ENCODE data around the gene PGAM4.
"Not testable (repeated sequence)": the region's sequence is repeated elsewhere in the genome, so short reads cannot be mapped to it uniquely, and the experiment has no call there.

Gene PGAM4

DNA sequence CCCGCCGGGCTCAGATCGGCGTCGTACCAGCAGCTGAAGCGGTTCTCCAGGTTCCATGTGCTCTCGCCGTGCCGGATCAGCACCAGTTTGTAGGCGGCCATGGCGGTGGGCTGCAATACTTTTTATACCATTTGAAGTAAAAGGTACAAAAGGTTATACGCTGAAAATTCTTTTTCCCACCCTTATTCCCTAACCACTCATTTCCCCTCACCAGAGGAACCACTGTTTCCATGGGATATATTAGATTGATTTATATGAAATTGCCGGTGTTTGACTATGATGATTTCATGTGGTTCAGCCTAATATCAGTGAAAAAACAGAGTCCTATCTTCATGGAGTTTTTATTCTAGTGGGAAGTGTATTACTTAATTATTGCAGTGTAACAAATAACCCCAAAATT, at the start of gene PGAM4:
PGAM4 (minus strand) TSS at position 101 of the 400 bp plus-strand sequence; CDS start at position 101, 0 bp downstream.
- DNase-seq (ENCODE audit: low read depth in 2 of 3, low spot score in 2 of 3) = no peak

DNA sequence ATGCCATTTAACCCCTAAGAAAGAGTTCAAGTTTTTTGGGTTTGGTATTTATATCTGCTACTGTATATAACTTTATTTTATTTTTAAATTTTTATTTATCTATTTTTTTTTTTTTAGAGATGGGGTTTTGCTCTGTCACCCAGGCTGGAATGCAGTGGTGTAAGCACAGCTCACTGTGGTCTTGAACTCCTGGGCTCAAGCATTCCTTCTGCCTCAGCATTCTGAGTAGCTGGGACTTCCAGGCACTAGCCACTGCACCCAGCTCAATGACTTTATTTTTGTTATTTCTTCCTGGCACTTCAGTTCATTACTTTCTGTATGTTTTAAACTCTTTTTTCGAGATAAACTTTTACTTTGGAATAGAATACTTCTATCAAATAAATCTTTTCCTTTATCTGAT, 42.4 kb upstream of the PGAM4 start:
- DNase-seq (ENCODE audit: low read depth in 2 of 3, low spot score in 2 of 3) = no peak

DNA sequence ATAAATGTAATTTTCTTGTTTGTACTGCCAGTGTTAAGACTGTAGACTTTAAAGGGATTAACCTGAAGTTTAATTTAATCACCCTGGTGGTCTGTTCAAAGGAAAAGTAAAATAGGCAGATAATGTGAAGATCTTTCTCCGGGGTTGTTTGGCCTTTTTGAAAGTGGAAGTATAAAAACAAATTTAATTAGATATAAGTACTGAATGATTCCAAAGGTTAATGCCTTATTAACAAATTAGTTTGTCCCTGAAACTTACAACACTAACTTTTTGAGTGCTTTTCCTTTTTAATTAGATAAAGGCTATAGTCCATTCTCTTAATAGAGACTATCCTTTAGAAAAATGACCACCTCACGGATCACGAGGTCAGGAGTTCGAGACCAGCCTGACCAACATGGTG, 10.4 kb upstream of the PGAM4 start:
- no peak for DNase-seq (ENCODE audit: low read depth in 2 of 3, low spot score in 2 of 3)

DNA sequence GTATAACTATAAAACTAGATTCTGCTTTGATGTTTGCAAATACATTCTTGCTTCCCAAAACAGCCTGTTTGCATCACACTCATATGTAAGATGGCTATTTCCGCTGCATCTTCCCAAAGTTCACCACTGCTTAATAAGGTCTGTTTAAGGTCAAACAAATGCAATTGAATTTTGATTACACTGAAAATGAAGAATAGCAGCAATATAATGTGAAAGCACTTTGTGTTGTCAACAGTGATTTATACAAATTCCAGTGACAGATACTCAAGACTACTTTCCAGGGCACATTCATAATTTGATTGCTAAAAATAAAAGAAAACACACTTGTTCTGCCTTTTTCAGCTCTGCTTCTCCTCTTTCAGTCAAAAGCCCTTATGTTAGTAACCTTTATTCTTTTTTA, 8.1 kb upstream of the PGAM4 start:
- DNase-seq (ENCODE audit: low read depth in 2 of 3, low spot score in 2 of 3) = no peak

DNA sequence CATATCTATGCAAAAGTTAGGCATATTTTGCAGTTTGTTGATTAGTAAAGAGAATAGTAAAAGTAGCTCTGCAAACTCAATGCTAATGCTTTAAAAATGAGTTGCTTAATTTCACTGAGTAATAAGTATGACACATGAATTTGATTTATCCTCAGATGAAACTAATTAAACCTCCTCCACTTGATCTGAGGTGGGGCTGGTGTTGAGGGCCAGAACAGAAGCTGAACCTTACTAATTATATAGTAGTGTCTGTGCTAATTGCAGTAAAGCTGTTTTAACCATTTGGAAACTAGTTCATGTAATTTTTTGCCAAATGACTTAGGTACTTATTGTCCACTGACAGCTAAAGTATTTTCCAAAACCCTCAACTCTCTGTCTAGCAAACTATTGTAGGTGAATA, 7.7 kb upstream of the PGAM4 start:
- DNase-seq (ENCODE audit: low read depth in 2 of 3, low spot score in 2 of 3) = no peak

DNA sequence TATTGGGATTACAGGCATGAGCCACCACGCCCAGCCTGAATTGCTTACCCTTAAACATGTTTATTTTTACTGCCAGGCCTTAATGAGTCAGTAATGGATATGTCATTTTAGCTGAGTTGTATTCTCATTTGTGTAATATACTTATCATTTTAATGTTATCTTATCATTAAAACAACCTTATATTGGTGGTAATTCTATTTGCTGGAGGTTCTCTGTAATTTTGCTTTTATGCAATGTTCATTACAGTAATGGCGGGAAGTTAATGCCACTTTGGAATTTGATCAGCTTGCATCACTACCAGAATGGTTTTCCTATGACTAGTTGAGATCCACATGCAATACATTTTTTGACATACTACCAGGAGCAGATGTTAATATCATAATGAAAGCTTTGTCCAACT, 6.3 kb upstream of the PGAM4 start:
- DNase-seq (ENCODE audit: low read depth in 2 of 3, low spot score in 2 of 3) = no peak

DNA sequence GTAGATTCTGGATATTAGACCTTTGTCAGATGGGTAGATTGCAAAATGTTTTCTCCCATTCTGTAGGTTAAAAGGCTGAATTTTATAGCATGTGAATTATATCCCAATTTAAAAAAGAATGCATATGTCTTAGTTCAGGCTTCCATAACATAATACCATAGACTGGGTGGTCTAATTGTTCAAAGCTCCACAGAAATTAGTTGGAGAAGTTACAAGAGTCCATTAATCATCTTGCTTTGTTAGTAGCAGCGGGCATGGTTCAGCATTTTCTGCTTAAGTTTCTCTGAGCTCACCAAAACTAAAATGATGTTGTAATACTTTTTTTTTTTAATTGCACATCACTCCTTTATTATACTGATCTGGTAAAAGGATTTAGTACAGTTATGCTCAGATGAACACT, 1.8 kb downstream of the PGAM4 start:
- DNase-seq (ENCODE audit: low read depth in 2 of 3, low spot score in 2 of 3) = no peak

DNA sequence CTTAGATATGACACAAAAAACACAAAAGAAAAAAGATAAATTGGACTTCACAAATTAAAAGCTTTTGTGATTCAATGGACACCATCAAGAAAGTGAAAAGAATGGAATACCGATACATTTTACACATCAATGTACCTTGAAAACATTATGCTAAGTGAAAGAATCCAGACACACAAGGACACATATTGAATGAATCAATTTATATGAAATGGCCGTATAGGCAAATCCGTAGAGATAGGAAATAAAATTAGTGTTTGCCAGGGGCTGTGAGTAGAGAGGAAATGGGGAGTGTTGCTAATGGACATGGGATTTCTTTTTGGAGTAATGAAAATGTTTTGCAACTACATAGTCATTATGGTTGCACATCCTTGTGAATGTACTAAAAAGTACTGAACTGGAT, 3.1 kb downstream of the PGAM4 start:
- no peak for DNase-seq (ENCODE audit: low read depth in 2 of 3, low spot score in 2 of 3)

DNA sequence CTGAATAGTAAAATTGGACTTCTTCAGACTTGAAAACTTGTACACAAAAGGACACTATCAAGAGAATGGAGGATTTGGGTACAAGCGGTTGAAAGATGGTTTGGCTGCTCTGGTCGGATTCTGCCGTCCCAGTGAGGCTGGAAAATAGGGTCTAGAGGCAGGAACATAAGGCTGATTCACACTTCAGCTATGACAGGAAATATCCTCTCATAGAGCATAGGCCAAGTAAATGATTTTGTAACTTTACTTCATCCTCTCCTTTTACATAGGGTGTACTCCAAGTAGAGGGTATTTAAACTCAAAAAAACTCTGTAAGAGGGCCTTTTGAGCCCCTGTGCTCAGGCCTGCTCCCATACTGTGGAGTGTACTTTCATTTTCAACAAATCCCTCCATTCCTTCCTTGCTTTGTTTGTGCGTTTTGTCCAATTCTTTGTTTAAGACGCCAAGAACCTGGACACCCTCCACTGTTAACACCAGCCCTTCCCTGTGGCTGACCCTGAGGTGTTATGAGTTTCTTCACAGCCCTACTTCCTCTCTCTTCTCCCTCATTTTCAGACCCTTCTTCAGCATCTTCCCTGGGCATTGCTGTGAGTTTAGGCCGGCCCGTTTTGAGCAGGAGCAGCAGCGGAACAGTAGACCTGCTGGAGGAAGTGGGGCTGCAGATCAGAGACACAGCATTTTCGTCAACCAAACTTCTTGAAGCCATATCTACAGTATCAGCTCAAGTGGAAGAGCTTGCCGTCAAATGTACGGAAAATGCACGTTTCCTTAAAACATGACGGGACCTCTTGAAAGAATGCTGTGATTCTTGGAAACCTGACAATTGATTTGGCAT, 7.2 kb downstream of the PGAM4 start:
- no peak for DNase-seq (ENCODE audit: low read depth in 2 of 3, low spot score in 2 of 3)

DNA sequence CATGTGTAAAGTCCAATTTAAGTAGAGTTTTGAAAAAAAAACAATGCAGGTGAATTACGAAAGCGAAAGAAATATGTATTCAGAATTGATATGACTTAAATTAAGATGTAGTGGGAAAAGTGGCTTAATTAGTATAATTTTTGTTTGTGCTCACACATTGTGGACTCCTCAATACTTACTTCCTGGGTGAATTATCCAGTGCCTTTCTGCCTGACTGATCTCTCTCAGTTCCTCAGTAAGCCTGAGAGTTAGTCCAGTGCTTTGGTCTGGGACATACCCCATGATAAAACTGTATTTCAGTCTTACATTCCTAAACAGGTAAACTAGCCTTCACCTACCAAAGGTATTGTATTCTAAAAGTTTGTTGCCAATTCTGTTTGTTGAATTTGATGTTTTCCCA, 8.4 kb downstream of the PGAM4 start:
- DNase-seq (ENCODE audit: low read depth in 2 of 3, low spot score in 2 of 3) = no peak

DNA sequence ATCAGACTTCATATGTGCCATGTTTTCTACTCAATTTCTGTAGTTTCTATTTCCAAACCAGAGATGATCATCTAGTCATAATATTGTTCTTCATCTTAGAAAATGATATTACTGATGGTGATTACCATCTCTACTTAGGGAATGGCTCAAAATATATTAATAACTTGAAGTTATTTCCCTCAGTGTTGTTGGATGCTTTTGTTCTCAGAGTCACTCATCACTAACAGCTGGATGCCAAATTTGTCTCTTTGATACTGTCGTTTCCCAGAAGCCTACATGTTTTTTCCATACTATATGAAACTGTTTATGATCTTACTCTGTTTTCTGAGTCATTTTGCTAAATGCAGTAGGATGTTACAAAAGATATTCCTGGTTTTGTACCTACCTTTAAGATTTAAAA, 8.9 kb downstream of the PGAM4 start:
- DNase-seq (ENCODE audit: low read depth in 2 of 3, low spot score in 2 of 3) = no peak

DNA sequence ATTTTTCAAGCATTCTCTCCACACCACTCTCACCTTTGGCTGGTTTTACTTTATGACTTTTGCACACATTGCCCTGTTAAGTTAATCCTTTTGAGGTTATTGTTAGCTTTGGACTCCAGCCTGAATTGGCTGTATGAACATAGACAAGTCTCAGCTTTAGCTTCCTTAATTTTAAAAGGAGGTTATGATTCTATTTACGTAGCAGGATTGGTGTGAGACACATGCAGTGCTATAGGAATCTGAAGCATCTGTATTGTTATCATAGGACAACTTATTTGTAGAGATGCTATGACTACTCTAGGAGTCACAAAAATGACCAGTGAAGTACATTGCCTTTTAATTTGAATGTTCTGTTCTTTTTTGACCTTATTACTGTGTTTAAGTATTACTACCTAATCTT, 15.7 kb downstream of the PGAM4 start:
- DNase-seq (ENCODE audit: low read depth in 2 of 3, low spot score in 2 of 3) = no peak

DNA sequence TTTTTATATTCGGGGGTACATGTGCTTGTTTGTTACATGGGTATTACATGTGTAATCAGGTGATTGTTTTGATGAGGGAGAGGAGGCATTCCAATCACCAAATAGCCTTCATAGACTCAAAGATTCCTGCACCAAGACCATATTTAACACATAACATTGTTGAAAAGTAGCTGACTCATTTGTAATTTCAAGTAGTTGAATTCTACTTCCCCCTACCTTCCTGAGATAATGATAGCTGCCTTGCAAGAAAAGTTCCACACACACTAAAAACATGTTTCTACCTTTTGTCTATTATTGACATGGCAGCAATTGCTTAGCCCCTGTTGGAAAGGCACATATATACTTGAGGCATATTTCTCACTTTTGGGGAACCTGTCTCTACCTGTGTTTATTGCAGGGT, 16.1 kb downstream of the PGAM4 start:
- no peak for DNase-seq (ENCODE audit: low read depth in 2 of 3, low spot score in 2 of 3)

DNA sequence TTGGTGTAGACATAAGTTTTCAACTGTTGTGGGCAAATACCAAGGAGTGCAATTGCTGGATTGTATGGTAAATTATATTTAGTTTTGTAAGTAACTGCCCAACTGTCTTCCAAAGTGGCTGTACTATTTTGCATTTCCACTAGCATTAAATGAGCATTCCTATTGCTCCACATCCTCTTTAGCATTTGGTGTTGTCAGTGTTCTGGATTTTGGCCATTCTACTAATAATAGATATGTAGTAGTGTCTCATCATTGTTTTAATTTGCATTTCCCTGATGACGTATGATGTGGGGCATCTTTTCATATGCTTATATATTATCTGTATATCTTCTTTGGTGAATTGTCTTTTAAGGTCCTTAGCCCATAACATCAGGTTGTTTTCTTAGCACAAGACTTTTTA, 17.3 kb downstream of the PGAM4 start:
- no peak for DNase-seq (ENCODE audit: low read depth in 2 of 3, low spot score in 2 of 3)

DNA sequence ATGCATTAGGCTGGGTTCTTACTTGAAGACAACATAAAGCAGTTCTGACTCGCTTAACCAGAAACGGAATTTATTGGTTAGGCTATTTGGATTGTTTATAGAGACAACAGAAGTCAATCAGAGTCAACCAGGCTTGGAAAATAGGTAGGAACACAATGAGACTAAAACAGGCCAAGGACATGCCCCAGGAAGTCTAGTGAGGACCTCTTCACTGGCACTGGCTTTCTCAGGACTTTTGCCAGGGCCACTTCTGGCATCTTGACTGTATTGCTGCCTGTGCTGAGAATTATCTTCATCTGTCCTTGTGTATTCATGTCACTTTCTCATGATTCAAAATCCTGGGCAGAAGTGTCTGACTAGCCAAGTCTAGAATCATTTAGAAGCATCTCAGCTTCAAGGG, 19.6 kb downstream of the PGAM4 start:
- no peak for DNase-seq (ENCODE audit: low read depth in 2 of 3, low spot score in 2 of 3)

DNA sequence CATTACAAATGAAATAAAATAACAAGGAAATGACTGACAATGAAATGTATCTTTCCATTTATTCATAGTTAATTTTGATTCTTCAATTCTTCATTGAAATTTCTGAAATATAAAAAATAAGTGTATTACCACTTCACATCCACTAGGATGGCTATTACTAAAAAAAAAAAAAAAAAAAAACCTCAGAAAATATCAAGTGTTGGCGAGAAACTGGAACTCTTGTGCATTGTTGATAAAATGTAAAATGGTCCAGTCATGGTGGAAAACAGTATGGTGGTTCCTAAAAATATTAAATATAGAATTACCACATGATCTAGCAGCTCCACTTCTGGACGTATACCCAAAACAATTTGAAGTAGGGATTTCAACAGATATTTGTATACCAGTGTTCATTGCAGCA, 22.9 kb downstream of the PGAM4 start:
- no peak for DNase-seq (ENCODE audit: low read depth in 2 of 3, low spot score in 2 of 3)

DNA sequence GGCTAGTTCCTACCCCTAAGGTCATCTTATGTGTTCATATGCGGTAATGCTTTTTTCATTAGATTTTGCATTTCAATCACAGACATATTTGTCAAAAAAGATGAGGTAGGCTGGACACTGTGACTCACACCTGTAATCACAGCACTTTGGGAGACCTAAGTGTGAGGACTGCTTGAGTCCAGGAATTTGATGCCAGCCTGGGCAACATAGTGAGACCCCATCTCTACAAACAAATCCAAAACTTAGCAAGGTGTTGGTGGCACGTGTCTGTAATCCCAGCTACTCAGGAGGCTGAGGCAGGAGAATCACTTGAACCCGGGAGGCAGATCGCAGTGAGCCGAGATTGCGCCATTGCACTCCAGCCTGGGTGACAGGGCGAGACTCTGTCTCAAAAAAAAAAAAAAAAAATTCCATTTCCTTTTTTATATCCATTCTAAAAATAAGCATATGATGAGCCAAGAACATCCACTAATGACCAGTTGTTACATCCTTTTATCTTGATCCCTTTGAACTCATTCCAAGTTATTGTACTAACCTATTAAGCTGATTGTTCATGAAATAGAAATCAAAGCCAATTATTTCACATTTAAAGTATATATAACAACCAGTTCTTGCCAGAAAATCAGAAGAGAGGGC, 23.4 kb downstream of the PGAM4 start:
- DNase-seq (ENCODE audit: low read depth in 2 of 3, low spot score in 2 of 3) = no peak

DNA sequence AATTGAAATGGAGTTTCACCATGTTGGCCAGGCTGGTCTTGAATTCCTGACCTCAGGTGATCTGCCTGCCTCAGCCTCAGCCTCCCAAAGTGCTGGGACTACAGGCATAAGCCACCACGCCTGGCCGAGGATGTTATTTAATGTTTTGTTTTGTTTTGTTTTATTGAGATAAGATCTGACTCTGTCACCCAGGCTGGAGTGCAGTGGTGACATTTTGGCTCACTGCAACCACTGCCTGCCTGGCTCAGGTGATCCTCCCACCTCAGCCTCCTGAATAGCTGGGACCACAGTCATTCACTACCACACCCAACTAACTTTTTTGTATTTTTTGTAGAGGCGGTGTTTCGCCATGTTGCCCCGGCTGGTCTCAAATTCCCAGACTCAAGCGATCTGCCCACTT, 24.4 kb downstream of the PGAM4 start:
- DNase-seq (ENCODE audit: low read depth in 2 of 3, low spot score in 2 of 3) = not testable (repeated sequence)

DNA sequence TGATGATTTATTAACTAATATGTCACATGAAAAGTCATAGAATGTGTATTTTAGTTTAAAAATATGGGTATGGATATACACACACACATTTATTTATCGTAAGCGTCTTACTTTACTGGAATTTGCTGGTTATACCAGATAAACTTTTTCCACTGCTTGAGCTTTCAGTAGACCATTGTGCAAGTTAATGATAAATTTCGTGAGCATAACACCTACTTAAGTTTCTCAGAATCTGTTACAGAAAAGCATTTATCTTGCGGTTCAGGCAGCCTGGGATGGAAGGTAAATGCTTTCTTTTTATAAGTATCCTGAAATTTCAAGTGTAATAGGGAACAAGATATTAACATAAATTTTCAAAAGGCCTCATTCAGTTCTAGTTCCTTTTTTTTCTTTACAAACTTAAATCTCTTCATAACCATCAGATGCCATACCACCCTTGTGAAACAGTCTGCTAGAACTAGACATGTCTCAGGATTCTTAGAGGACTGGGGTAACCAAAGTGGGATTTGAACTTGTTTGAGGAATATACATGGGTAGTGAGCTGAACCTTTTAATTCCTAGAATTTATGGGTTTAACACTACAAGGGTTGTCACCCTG, 31.3 kb downstream of the PGAM4 start:
- DNase-seq (ENCODE audit: low read depth in 2 of 3, low spot score in 2 of 3) = no peak

DNA sequence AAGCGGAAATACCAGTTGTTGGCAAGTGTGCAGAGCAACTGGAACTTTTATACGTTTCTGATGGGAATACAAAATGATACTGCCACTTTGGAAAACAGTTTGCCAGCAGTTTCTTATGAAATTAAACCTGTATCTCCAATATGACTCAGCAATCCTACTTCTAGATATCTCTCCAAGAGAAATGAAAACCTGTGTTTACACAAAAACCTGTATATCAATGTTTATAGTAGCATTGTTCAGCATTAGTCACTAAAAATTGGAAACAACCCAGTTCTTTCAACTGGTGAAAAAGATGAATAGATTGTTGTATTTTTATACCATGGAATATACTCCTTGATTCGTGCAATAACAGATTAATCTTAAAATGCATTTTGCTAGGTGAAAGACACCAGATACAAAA, 32.1 kb downstream of the PGAM4 start:
- no peak for DNase-seq (ENCODE audit: low read depth in 2 of 3, low spot score in 2 of 3)

DNA sequence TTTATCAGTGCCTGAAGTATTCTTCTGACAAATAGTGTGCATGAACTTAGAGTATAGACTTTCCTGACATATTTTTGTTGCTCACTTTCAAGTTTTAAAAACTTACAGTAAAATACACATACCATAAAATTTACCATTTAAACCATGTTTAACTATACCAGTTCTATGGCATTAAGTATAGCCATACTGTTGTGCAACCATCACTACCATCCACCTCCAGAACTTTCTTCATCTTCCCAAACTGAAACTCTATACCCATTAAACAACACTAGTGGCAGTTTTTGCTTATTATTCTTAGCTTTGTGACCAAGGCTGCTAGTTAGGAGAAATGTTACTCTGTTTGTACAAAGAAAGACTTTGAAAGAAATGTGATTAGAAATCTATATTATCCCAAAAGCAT, 33.1 kb downstream of the PGAM4 start:
- DNase-seq (ENCODE audit: low read depth in 2 of 3, low spot score in 2 of 3) = no peak

DNA sequence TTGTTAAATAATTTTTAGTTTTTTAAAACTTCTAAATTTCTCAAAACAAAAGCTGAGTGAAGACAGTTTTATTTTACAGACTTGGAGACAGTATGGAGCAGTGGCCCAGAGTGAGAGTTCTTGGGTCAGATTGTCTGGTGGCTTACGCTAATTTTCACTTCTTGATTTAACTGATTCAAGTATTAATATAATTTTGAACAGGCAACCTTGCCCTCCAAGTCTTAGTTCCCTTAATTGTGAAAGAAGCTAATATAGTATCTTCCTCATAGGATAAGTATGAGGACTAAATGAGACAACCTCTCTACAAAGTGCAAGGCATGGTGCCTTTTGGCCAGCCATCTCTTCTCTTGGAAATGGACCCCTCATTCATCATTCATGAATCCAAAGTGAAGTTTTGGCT, 33.6 kb downstream of the PGAM4 start:
- no peak for DNase-seq (ENCODE audit: low read depth in 2 of 3, low spot score in 2 of 3)

DNA sequence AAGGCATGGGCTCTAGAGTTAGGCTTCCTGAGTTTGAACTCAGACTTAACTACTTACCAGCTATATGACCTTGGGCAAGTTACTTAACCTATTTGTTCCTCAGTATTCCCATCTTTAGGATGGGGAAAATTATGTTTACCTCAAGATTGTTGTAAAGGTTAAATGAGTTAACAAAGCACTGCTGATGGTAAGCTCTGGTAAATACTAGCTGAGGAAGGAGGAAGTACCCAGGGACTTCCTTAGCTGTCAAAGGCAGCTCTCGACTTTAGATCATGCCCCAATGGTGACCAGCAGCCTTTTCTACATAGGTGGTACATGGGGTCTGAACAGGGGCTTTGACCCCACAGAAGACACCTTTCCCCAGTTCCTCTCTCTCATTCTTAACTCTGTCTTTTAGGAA, 38.9 kb downstream of the PGAM4 start:
- no peak for DNase-seq (ENCODE audit: low read depth in 2 of 3, low spot score in 2 of 3)

Measured in activated CD8-positive, alpha-beta memory T cell treated with anti-CD3 and anti-CD28 coated beads for 48 hours (primary cell).